Mammary epithelial cell (primary cell): ENCODE results near the gene PGBD5.

ENCODE experiments used
- CTCF ChIP-seq, 2 donors: IDR thresholded peaks in 1 of 2; conservative IDR thresholded peaks in 1 of 2; 2 replicates each; pipeline ENCODE4 v1.5.1; 2011 to 2012; ENCODE audit warnings: inconsistent platforms in 2 of 2, low read length in 2 of 2, mild to moderate bottlenecking in 2 of 2, control low read depth in 1 of 2, low read depth in 1 of 2; ENCODE audit not compliant: insufficient read depth in 1 of 2; ENCODE audit errors: extremely low read depth in 1 of 2
- EZH2 ChIP-seq: IDR thresholded peaks from 2 replicates; pipeline ENCODE4 v1.6.1; 2012; ENCODE audit warnings: low read length, inconsistent platforms, borderline replicate concordance

- no peak for TF ChIP-seq EZH2
- TF ChIP-seq CTCF (conservative IDR thresholded peaks at IDR 0.05 in 1 of 2, IDR thresholded peaks at IDR 0.05 in 1 of 2; ENCODE audit: extremely low read depth in 1 of 2, insufficient read depth in 1 of 2, low read depth in 1 of 2, low read length in 2 of 2): no peak
These were observed 160.7 kb downstream of the PGBD5 start for GRCh38 chr1:230265200-230266115.
